HG03066 (cell line): Measurements from ENCODE around the gene WDFY2.
A peak's percentile ranks its signal among the peaks of the same experiment; 100 is the strongest.

Source experiments
- ATAC-seq: cut with Tn5 transposase; IDR thresholded peaks from one replicate; pipeline ENCODE4 v1.9.1; 2021; ENCODE audit warnings: low read depth; ENCODE audit not compliant: unreplicated experiment

Gene WDFY2

GRCh38 chr13:51806566-51806965 is 222.3 kb downstream of the WDFY2 start:
- no peak for ATAC-seq

- ATAC-seq, result no peak
Measured at GRCh38 chr13:51807041-51807440, 222.8 kb downstream of the WDFY2 start.

GRCh38 chr13:51808811-51809210 is 224.5 kb downstream of the WDFY2 start:
- ATAC-seq, result no peak

GRCh38 chr13:51811046-51811445 is 226.8 kb downstream of the WDFY2 start:
- no peak for ATAC-seq

- ATAC-seq, result no peak
Measured at GRCh38 chr13:51811920-51812451, 227.7 kb downstream of the WDFY2 start.

GRCh38 chr13:51814071-51814470 is 229.8 kb downstream of the WDFY2 start:
- ATAC-seq, result no peak

- ATAC-seq, result peak; percentile 85
Measured at GRCh38 chr13:51814825-51815650, 230.8 kb downstream of the WDFY2 start.

GRCh38 chr13:51815848-51816247 is 231.6 kb downstream of the WDFY2 start:
- ATAC-seq, result no peak

- ATAC-seq, result no peak
Measured at GRCh38 chr13:51816604-51817249, 232.5 kb downstream of the WDFY2 start.
